Panc1 (cell line): ENCODE results near the gene PRRG4.

Source experiments
- POLR2AphosphoS5 ChIP-seq: IDR thresholded peaks from 2 replicates; pipeline ENCODE4 v1.6.1; 2012; ENCODE audit warnings: mild to moderate bottlenecking, low read depth, low read length, moderate library complexity
- TF ChIP-seq, protein P1 (sequence below): fragments of 450-650 bp; IDR thresholded peaks from 2 replicates; pipeline ENCODE4 v1.5.1; 2017; ENCODE audit warnings: mild to moderate bottlenecking
- TF ChIP-seq, protein P2 (sequence below), 2 experiments: IDR thresholded peaks; 2 replicates each; pipeline ENCODE4 v1.6.1; 2011 to 2012; ENCODE audit warnings: low read depth in 2 of 2, control low read depth in 1 of 2, low read length in 1 of 2, mild to moderate bottlenecking in 1 of 2, moderate library complexity in 1 of 2; ENCODE audit not compliant: insufficient read depth in 1 of 2

DNA sequence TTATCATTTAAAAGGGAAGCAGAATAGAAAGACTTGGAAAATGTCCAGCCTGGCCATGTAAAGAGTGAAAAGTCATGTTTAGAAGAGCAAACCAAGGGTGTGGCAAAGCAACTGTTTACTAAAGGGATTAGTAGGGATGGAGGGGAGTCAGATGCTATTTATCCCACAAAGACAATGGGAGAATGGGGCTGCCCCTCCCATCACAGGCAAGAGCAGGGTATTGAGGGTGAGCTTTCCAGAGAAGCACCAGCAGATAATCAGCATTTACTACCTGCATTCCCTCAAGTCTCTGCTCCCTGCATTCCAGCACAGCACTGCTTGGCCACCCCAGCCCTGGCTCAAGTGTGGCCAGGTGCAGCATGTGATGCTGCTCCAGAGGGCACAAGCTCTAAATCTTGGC, 44.4 kb downstream of the PRRG4 start:
- TF ChIP-seq, protein P1, sequence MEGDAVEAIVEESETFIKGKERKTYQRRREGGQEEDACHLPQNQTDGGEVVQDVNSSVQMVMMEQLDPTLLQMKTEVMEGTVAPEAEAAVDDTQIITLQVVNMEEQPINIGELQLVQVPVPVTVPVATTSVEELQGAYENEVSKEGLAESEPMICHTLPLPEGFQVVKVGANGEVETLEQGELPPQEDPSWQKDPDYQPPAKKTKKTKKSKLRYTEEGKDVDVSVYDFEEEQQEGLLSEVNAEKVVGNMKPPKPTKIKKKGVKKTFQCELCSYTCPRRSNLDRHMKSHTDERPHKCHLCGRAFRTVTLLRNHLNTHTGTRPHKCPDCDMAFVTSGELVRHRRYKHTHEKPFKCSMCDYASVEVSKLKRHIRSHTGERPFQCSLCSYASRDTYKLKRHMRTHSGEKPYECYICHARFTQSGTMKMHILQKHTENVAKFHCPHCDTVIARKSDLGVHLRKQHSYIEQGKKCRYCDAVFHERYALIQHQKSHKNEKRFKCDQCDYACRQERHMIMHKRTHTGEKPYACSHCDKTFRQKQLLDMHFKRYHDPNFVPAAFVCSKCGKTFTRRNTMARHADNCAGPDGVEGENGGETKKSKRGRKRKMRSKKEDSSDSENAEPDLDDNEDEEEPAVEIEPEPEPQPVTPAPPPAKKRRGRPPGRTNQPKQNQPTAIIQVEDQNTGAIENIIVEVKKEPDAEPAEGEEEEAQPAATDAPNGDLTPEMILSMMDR: no peak
- TF ChIP-seq, protein P2, sequence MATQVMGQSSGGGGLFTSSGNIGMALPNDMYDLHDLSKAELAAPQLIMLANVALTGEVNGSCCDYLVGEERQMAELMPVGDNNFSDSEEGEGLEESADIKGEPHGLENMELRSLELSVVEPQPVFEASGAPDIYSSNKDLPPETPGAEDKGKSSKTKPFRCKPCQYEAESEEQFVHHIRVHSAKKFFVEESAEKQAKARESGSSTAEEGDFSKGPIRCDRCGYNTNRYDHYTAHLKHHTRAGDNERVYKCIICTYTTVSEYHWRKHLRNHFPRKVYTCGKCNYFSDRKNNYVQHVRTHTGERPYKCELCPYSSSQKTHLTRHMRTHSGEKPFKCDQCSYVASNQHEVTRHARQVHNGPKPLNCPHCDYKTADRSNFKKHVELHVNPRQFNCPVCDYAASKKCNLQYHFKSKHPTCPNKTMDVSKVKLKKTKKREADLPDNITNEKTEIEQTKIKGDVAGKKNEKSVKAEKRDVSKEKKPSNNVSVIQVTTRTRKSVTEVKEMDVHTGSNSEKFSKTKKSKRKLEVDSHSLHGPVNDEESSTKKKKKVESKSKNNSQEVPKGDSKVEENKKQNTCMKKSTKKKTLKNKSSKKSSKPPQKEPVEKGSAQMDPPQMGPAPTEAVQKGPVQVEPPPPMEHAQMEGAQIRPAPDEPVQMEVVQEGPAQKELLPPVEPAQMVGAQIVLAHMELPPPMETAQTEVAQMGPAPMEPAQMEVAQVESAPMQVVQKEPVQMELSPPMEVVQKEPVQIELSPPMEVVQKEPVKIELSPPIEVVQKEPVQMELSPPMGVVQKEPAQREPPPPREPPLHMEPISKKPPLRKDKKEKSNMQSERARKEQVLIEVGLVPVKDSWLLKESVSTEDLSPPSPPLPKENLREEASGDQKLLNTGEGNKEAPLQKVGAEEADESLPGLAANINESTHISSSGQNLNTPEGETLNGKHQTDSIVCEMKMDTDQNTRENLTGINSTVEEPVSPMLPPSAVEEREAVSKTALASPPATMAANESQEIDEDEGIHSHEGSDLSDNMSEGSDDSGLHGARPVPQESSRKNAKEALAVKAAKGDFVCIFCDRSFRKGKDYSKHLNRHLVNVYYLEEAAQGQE (IDR thresholded peaks at IDR 0.05; ENCODE audit: insufficient read depth in 1 of 2, low read depth in 2 of 2, low read length in 1 of 2): no peak
- TF ChIP-seq POLR2AphosphoS5: no peak
